Mucosa of descending colon (tissue), 3 donors: ENCODE data around the gene PRKAR1A. TPM values are rescaled to one million over a fixed set of nuclear protein-coding genes. Genes with fewer than 3 reads are reported as not detected.
A peak's percentile ranks its signal among the peaks of the same experiment; 100 is the strongest.

Experiments used
- ATAC-seq: fragments of 200-7000 bp; cut with Tn5 transposase; one replicate; pipeline ENCODE4 v1.9.1; 2020; ENCODE audit warnings: mild to moderate bottlenecking, moderate library complexity
- DNase-seq, 3 donors: peaks; one replicate each; pipeline ENCODE4 v3.0.0-alpha.2; 2020
- H3K36me3 ChIP-seq: fragments of 200-600 bp; one replicate; pipeline ENCODE4 v1.8.0; 2021; ENCODE audit warnings: low read depth, mild to moderate bottlenecking
- H3K4me1 ChIP-seq: fragments of 200-600 bp; one replicate; pipeline ENCODE4 v1.8.0; 2021; ENCODE audit warnings: low read depth, mild to moderate bottlenecking
- H3K4me3 ChIP-seq: fragments of 200-600 bp; one replicate; pipeline ENCODE4 v1.8.0; 2021; ENCODE audit warnings: mild to moderate bottlenecking
- H3K9me3 ChIP-seq: fragments of 200-600 bp; one replicate; pipeline ENCODE4 v1.8.0; 2021; ENCODE audit warnings: mild to moderate bottlenecking
- CTCF ChIP-seq: fragments of 200-600 bp; IDR thresholded peaks from one replicate; pipeline ENCODE4 v1.8.0; 2022; ENCODE audit warnings: antibody characterized with exemption, mild to moderate bottlenecking
- intact Hi-C, 2 donors: fragments of 100-400 bp; cut with DNase I in 1 of 2; cut with micrococcal nuclease in 1 of 2; formaldehyde crosslinking; loops; one replicate each; pipeline versions ENCODE4 v1.11.0 to v1.11.1; 2022; cut with DNase I, micrococcal nuclease
- total RNA-seq, 3 donors: library from RNA; stranded (reverse); fragmentation: NEBNext Ultra II Directional in 2 of 3; extraction: Animal tissue kit (Norgen Biotek cat#: 25700) in 2 of 3; gene quantifications; one replicate each; pipeline versions ENCODE4 v1.2.1 to v1.2.4, GENCODE V29; 2021 to 2023
- donor health status: DM: no; HTN: no; CAD: no; lungs with moderate emphysema.
- donor health status: DM: no; HTN: no; CAD: no.
- donor health status: DM: no; HTN: yes; CAD: no.

Gene PRKAR1A
- total RNA-seq, 3 donors from 2014 or later = 132 to 238 (median 147) TPM

- TF ChIP-seq CTCF = no peak
- DNase-seq (no peak), ATAC-seq (peak; percentile 23)
- H3K9me3 ChIP-seq = no peaks in the 10 kb centered on the region
- H3K4me3 ChIP-seq = no peak overlapping the region
- intact Hi-C loops = no loop called here
- H3K36me3 ChIP-seq = peaks cover 3% of the 10 kb centered on the region
- H3K4me1 ChIP-seq = peaks cover 6% of the 10 kb centered on the region
Observed at GRCh38 chr17:68519911-68520310, 7.7 kb downstream of the PRKAR1A start.

- peaks cover 3% of the 10 kb centered on the region for H3K36me3 ChIP-seq
- DNase-seq (no peak), ATAC-seq (no peak)
- no peaks in the 10 kb centered on the region for H3K9me3 ChIP-seq
- intact Hi-C loops = no loop called here
- TF ChIP-seq CTCF = no peak
- H3K4me3 ChIP-seq = no peak overlapping the region
- H3K4me1 ChIP-seq = peaks cover 6% of the 10 kb centered on the region
Observed at GRCh38 chr17:68522266-68522665, 10.0 kb downstream of the PRKAR1A start.

DNA sequence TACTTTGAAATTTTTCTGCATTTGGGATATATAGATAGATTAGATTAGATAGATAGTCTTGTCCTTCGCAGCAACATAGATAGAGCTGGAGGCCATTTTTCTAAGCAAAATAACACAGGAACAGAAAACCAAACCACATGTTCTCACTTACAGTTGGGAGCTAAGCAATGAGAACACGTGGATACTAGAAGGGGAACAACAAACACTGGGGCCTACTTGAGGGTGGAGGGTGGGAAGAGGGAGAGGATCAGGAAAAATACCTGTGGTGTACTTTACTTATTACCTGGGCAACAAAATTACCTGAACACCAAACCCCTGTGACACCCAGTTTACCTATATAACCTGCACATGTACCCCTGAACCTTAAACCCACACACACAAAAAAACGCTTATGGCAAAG lies 14.3 kb downstream of the PRKAR1A start:
- H3K36me3 ChIP-seq = peaks cover 9% of the 10 kb centered on the region
- no peaks in the 10 kb centered on the region for H3K4me1 ChIP-seq
- H3K9me3 ChIP-seq = no peaks in the 10 kb centered on the region
- no peak overlapping the region for H3K4me3 ChIP-seq
- no peak for TF ChIP-seq CTCF
- intact Hi-C loops = no loop called here
- DNase-seq (no peak), ATAC-seq (no peak)

- no peak for DNase-seq
- no peak for ATAC-seq
Observed at GRCh38 chr17:68527314-68527713, 15.1 kb downstream of the PRKAR1A start.

GRCh38 chr17:68531252-68531651 lies 19.0 kb downstream of the PRKAR1A start:
- Histone ChIP-seq H3K4me1 (no peaks in the 10 kb centered on the region), H3K4me3 (no peak overlapping the region), H3K9me3 (no peaks in the 10 kb centered on the region), H3K36me3 (peaks cover 5% of the 10 kb centered on the region)
- intact Hi-C loops = loop anchor here in 1 of 2 donors (10.0 kb wide), 1 partner anchor 234 kb away; no protein-coding TSS in a partner anchor
- DNase-seq = no peak
- ATAC-seq = no peak
- no peak for TF ChIP-seq CTCF

More at GRCh38 chr17:68527314-68527713, 15.1 kb downstream of the PRKAR1A start:
- Histone ChIP-seq H3K4me3 (no peak overlapping the region), H3K36me3 (peaks cover 9% of the 10 kb centered on the region), H3K9me3 (no peaks in the 10 kb centered on the region), H3K4me1 (no peaks in the 10 kb centered on the region)
- TF ChIP-seq CTCF = no peak
- intact Hi-C loops = no loop called here

DNA sequence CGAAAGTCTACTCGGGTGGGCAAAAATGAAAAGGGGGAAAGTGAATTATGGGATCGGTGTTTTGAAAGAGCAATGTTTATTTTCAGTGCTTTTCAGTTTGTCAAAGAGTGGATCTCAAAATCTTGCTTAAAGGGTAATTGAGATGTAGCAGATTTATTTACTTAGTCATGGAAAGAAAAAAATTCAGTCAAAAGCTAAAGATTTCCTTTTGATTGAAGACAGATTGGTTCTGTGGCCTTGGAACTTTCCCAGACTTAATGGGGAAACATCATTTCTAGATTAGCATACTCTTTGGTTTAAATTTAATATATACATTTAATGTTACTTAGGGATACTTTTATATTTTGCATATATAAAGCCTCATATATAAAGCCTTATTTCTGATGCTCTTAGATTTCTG lies 20.6 kb downstream of the PRKAR1A start:
- peaks cover 5% of the 10 kb centered on the region for H3K36me3 ChIP-seq
- TF ChIP-seq CTCF = no peak
- no peak for DNase-seq

More for the DNA sequence above, 20.6 kb downstream of the PRKAR1A start:
- ATAC-seq = no peak
- Histone ChIP-seq H3K9me3 (no peaks in the 10 kb centered on the region), H3K4me3 (no peak overlapping the region), H3K4me1 (no peaks in the 10 kb centered on the region)
- intact Hi-C loops = loop anchor here in 1 of 2 donors (10.0 kb wide), 1 partner anchor 232 kb away; no protein-coding TSS in a partner anchor
